SK-N-SH (cell line): ENCODE results near the gene ELAC1.

Experiments used
- EP300 ChIP-seq, 2 experiments: IDR thresholded peaks; 2 replicates each; pipeline versions ENCODE4 v1.4.0 to v1.6.1; 2012; ENCODE audit warnings: borderline replicate concordance in 1 of 2, low read depth in 1 of 2, low read length in 1 of 2
- EZH2phosphoT487 ChIP-seq: fragments of 200-600 bp; sonication (generic); IDR thresholded peaks from 2 replicates; pipeline ENCODE4 v1.6.1; 2017; ENCODE audit warnings: low read depth, mixed run types, mild to moderate bottlenecking, antibody characterized with exemption, moderate library complexity, borderline replicate concordance
- FOSL2 ChIP-seq: IDR thresholded peaks from 2 replicates; pipeline ENCODE4 v1.4.0; 2012; ENCODE audit warnings: low read depth, mild to moderate bottlenecking, moderate library complexity, borderline replicate concordance
- GATA2 ChIP-seq: sonication (generic); formaldehyde crosslinking; IDR thresholded peaks from 2 replicates; pipeline ENCODE4 v1.5.0; 2020; ENCODE audit warnings: mild to moderate bottlenecking, missing genetic modification reagents
- JUND ChIP-seq: IDR thresholded peaks from 2 replicates; pipeline ENCODE4 v1.4.0; 2012
- NFIC ChIP-seq: IDR thresholded peaks from 2 replicates; pipeline ENCODE4 v1.4.0; 2012; ENCODE audit warnings: borderline replicate concordance
- POLR2AphosphoS5 ChIP-seq: IDR thresholded peaks from 2 replicates; pipeline ENCODE4 v1.6.1; 2012; ENCODE audit warnings: low read depth, low read length
- RXRA ChIP-seq: IDR thresholded peaks from 2 replicates; pipeline ENCODE4 v1.4.0; 2012; ENCODE audit warnings: low read depth, mild to moderate bottlenecking, borderline replicate concordance
- SMC3 ChIP-seq: IDR thresholded peaks from 2 replicates; pipeline ENCODE4 v1.6.1; 2012; ENCODE audit warnings: low read depth, low read length, improper control_type of control experiment
- TAF1 ChIP-seq: IDR thresholded peaks from 2 replicates; pipeline ENCODE4 v1.6.1; 2012; ENCODE audit warnings: low read depth, mild to moderate bottlenecking, low read length, moderate library complexity, borderline replicate concordance
- TF ChIP-seq, protein P1 (sequence below): fragments of 200-600 bp; sonication (generic); IDR thresholded peaks from 2 replicates; pipeline ENCODE4 v1.6.1; 2017; ENCODE audit warnings: antibody characterized with exemption, mild to moderate bottlenecking, moderate library complexity
- TF ChIP-seq, protein P2 (sequence below): IDR thresholded peaks from 2 replicates; pipeline ENCODE4; 2012
- TF ChIP-seq, protein P3 (sequence below): IDR thresholded peaks from 2 replicates; pipeline ENCODE4 v1.6.1; 2012; ENCODE audit warnings: mild to moderate bottlenecking, low read depth, low read length, moderate library complexity

DNA sequence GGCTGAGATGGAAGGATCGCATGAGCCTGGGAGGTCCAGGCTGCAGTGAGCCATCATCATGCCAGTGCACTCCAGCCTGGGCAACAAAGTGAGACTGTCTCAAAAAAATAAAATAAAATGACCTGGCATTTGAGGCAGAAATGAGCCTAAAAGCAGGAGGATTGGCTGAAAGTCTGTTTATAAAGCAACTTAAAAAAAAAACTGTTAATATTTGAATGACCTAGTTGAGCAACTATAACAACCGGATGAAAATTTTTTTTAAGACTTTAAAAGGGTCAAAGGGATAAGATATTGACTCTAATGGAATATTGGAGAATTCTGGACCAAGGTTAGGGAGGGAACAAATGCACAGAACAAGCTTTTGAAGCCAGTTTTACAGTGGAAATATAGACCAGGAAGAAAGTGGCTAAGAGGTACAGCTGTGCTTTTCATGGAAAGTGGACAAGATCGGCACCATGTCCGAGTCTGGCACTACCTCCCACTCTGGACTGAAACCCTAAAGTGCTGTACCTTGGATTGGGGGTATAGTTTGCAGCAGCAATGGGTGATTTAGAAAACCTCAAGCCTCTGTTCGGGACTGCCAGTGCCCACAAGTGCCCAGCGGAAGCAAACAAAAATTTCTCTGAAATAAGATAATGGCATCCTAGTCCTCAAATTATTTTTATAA, 33.2 kb upstream of the ELAC1 start:
- TF ChIP-seq, protein P1, sequence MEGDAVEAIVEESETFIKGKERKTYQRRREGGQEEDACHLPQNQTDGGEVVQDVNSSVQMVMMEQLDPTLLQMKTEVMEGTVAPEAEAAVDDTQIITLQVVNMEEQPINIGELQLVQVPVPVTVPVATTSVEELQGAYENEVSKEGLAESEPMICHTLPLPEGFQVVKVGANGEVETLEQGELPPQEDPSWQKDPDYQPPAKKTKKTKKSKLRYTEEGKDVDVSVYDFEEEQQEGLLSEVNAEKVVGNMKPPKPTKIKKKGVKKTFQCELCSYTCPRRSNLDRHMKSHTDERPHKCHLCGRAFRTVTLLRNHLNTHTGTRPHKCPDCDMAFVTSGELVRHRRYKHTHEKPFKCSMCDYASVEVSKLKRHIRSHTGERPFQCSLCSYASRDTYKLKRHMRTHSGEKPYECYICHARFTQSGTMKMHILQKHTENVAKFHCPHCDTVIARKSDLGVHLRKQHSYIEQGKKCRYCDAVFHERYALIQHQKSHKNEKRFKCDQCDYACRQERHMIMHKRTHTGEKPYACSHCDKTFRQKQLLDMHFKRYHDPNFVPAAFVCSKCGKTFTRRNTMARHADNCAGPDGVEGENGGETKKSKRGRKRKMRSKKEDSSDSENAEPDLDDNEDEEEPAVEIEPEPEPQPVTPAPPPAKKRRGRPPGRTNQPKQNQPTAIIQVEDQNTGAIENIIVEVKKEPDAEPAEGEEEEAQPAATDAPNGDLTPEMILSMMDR, result no peak
- TF ChIP-seq JUND (no peak), TAF1 (no peak), NFIC (no peak), EZH2phosphoT487 (no peak), RXRA (no peak), POLR2AphosphoS5 (no peak), FOSL2 (no peak), GATA2 (CRISPR knock-in tag) (no peak), SMC3 (no peak), EP300 (IDR thresholded peaks at IDR 0.05; ENCODE audit: borderline replicate concordance in 1 of 2, low read depth in 1 of 2, low read length in 1 of 2) (no peak)
- TF ChIP-seq, protein P2, sequence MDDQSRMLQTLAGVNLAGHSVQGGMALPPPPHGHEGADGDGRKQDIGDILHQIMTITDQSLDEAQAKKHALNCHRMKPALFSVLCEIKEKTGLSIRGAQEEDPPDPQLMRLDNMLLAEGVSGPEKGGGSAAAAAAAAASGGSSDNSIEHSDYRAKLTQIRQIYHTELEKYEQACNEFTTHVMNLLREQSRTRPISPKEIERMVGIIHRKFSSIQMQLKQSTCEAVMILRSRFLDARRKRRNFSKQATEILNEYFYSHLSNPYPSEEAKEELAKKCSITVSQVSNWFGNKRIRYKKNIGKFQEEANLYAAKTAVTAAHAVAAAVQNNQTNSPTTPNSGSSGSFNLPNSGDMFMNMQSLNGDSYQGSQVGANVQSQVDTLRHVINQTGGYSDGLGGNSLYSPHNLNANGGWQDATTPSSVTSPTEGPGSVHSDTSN, result no peak
- TF ChIP-seq, protein P3, sequence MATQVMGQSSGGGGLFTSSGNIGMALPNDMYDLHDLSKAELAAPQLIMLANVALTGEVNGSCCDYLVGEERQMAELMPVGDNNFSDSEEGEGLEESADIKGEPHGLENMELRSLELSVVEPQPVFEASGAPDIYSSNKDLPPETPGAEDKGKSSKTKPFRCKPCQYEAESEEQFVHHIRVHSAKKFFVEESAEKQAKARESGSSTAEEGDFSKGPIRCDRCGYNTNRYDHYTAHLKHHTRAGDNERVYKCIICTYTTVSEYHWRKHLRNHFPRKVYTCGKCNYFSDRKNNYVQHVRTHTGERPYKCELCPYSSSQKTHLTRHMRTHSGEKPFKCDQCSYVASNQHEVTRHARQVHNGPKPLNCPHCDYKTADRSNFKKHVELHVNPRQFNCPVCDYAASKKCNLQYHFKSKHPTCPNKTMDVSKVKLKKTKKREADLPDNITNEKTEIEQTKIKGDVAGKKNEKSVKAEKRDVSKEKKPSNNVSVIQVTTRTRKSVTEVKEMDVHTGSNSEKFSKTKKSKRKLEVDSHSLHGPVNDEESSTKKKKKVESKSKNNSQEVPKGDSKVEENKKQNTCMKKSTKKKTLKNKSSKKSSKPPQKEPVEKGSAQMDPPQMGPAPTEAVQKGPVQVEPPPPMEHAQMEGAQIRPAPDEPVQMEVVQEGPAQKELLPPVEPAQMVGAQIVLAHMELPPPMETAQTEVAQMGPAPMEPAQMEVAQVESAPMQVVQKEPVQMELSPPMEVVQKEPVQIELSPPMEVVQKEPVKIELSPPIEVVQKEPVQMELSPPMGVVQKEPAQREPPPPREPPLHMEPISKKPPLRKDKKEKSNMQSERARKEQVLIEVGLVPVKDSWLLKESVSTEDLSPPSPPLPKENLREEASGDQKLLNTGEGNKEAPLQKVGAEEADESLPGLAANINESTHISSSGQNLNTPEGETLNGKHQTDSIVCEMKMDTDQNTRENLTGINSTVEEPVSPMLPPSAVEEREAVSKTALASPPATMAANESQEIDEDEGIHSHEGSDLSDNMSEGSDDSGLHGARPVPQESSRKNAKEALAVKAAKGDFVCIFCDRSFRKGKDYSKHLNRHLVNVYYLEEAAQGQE, result no peak
